DOHH2 (cell line): ENCODE results near the gene CACNA2D3.
"Not testable (repeated sequence)": the region's sequence is repeated elsewhere in the genome, so short reads cannot be mapped to it uniquely, and the experiment has no call there.

ENCODE experiments used
- H3F3A ChIP-seq: fragments of 200-600 bp; sonication (generic), shearing (Covaris generic); 2 replicates; pipeline ENCODE4 v1.6.0; 2016; ENCODE audit warnings: antibody characterized with exemption, mild to moderate bottlenecking; ENCODE audit not compliant: control insufficient read depth, insufficient read depth
- H3K27ac ChIP-seq: fragments of 200-600 bp; sonication (generic); 2 replicates; pipeline ENCODE4 v1.5.1; 2014; ENCODE audit warnings: low read depth, mild to moderate bottlenecking, low read length, moderate library complexity
- H3K27me3 ChIP-seq: fragments of 200-600 bp; sonication (generic); 2 replicates; pipeline ENCODE4 v1.6.1; 2014; ENCODE audit warnings: mild to moderate bottlenecking, low read length, mixed read lengths; ENCODE audit not compliant: control insufficient read depth
- H3K36me3 ChIP-seq: fragments of 200-600 bp; sonication (generic); 2 replicates; pipeline ENCODE4 v1.6.1; 2014; ENCODE audit warnings: mild to moderate bottlenecking, low read length, moderate library complexity, mixed read lengths; ENCODE audit not compliant: control insufficient read depth
- H3K4me1 ChIP-seq: fragments of 200-600 bp; sonication (generic); 2 replicates; pipeline ENCODE4 v1.6.1; 2014; ENCODE audit warnings: mild to moderate bottlenecking, low read length, mixed read lengths; ENCODE audit not compliant: control insufficient read depth
- H3K4me2 ChIP-seq: fragments of 200-600 bp; sonication (generic); 2 replicates; pipeline ENCODE4 v1.6.0; 2014; ENCODE audit warnings: mild to moderate bottlenecking, low read length, moderate library complexity
- H3K4me3 ChIP-seq: fragments of 200-600 bp; sonication (generic); 2 replicates; pipeline ENCODE4 v1.5.1; 2014; ENCODE audit warnings: mild to moderate bottlenecking, low read length, mixed read lengths
- H3K79me2 ChIP-seq: fragments of 200-600 bp; sonication (generic); 2 replicates; pipeline ENCODE4 v1.6.1; 2014; ENCODE audit warnings: mild to moderate bottlenecking, low read length, mixed read lengths; ENCODE audit not compliant: control insufficient read depth
- H3K9me2 ChIP-seq: fragments of 200-600 bp; sonication (generic); replicated peaks from 2 replicates; pipeline ENCODE4 v1.6.1; 2014; ENCODE audit warnings: mild to moderate bottlenecking, low read length, mixed read lengths; ENCODE audit not compliant: control insufficient read depth
- H3K9me3 ChIP-seq: fragments of 200-600 bp; sonication (generic); 2 replicates; pipeline ENCODE4 v1.6.1; 2014; ENCODE audit warnings: antibody characterized with exemption, low read length, mixed read lengths; ENCODE audit not compliant: control insufficient read depth, insufficient read depth
- H4K20me1 ChIP-seq: fragments of 200-600 bp; sonication (generic); 2 replicates; pipeline ENCODE4 v1.6.0; 2014; ENCODE audit warnings: low read depth, mild to moderate bottlenecking, antibody characterized with exemption, low read length, moderate library complexity; ENCODE audit not compliant: control insufficient read depth, insufficient read depth
- EZH2phosphoT487 ChIP-seq: fragments of 200-600 bp; sonication (generic); IDR thresholded peaks from 2 replicates; pipeline ENCODE4 v1.6.1; 2017; ENCODE audit warnings: borderline replicate concordance, mild to moderate bottlenecking, antibody characterized with exemption, low read length, moderate library complexity, mixed read lengths
- TF ChIP-seq, protein P1 (sequence below): fragments of 200-600 bp; sonication (generic); IDR thresholded peaks from one replicate; pipeline ENCODE4 v1.5.1; 2014; ENCODE audit warnings: antibody characterized with exemption, mild to moderate bottlenecking, low read depth, low read length; ENCODE audit not compliant: poor library complexity, severe bottlenecking

Gene CACNA2D3

DNA sequence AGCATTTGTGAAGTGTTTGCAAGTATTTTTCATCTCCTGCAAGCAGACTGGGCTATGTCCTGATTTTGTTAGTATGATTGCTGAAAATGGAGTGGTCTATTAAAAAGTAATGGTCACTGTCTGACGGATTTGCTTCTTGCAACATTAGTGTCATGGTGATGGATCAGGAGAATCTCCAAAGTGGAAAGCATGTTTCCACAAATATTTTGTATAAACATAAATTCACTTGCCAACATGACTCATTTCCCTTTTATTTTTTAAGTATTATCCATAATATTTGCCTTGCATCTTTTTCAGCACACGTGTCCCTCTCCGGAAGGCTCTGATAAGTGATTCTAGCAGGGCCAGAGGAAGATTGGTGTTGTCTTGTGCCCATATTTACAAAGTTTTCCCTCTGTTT, 27.4 kb upstream of the CACNA2D3 start:
- Histone ChIP-seq H3K79me2 (no peaks in the 10 kb centered on the region), H3F3A (no peaks in the 10 kb centered on the region), H3K4me1 (no peaks in the 10 kb centered on the region), H4K20me1 (no peaks in the 10 kb centered on the region), H3K27ac (no peak overlapping the region), H3K27me3 (no peaks in the 10 kb centered on the region), H3K4me2 (no peak overlapping the region), H3K9me3 (no peaks in the 10 kb centered on the region), H3K36me3 (no peaks in the 10 kb centered on the region), H3K4me3 (no peak overlapping the region), H3K9me2 (no peaks in the 10 kb centered on the region)
- TF ChIP-seq, protein P1, sequence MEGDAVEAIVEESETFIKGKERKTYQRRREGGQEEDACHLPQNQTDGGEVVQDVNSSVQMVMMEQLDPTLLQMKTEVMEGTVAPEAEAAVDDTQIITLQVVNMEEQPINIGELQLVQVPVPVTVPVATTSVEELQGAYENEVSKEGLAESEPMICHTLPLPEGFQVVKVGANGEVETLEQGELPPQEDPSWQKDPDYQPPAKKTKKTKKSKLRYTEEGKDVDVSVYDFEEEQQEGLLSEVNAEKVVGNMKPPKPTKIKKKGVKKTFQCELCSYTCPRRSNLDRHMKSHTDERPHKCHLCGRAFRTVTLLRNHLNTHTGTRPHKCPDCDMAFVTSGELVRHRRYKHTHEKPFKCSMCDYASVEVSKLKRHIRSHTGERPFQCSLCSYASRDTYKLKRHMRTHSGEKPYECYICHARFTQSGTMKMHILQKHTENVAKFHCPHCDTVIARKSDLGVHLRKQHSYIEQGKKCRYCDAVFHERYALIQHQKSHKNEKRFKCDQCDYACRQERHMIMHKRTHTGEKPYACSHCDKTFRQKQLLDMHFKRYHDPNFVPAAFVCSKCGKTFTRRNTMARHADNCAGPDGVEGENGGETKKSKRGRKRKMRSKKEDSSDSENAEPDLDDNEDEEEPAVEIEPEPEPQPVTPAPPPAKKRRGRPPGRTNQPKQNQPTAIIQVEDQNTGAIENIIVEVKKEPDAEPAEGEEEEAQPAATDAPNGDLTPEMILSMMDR = no peak
- TF ChIP-seq EZH2phosphoT487 = no peak

GRCh38 chr3:54099381-54099780, 23.0 kb upstream of the CACNA2D3 start:
- no peaks in the 10 kb centered on the region for H3K79me2 ChIP-seq
- no peaks in the 10 kb centered on the region for H4K20me1 ChIP-seq
- no peaks in the 10 kb centered on the region for H3K4me1 ChIP-seq

DNA sequence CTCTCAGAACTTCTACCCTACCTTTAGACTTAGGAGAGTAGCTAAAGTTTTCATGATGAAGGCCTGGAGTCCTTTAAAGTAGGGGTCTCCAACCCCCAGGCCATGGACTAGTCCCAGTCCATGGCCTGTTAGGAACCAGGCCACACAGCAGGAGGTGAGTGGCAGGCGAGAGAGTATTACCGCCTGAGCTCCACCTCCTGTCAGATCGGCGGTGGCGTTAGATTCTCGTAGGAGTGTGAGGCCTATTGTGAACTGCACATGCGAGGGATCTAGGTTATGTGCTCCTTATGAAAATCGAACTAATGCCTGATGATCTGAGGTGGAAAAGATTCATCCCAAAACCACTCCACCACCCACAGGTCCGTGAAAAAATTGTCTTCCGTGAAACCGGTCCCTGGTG, 18.3 kb upstream of the CACNA2D3 start:
- Histone ChIP-seq H3K4me1 (no peaks in the 10 kb centered on the region), H3K27me3 (no peaks in the 10 kb centered on the region), H3K9me3 (no peaks in the 10 kb centered on the region), H3K4me3 (no peak overlapping the region), H3K9me2 (no peaks in the 10 kb centered on the region), H3K79me2 (no peaks in the 10 kb centered on the region), H3K4me2 (no peak overlapping the region), H4K20me1 (no peaks in the 10 kb centered on the region), H3F3A (no peaks in the 10 kb centered on the region), H3K36me3 (no peaks in the 10 kb centered on the region), H3K27ac (no peak overlapping the region)
- TF ChIP-seq, protein P1 = no peak
- TF ChIP-seq EZH2phosphoT487 = no peak

More at GRCh38 chr3:54099381-54099780, 23.0 kb upstream of the CACNA2D3 start:
- Histone ChIP-seq H3K27ac (no peak overlapping the region), H3F3A (no peaks in the 10 kb centered on the region), H3K4me2 (no peak overlapping the region), H3K4me3 (no peak overlapping the region), H3K36me3 (no peaks in the 10 kb centered on the region), H3K9me3 (no peaks in the 10 kb centered on the region), H3K9me2 (no peaks in the 10 kb centered on the region), H3K27me3 (no peaks in the 10 kb centered on the region)
- TF ChIP-seq EZH2phosphoT487 = no peak
- TF ChIP-seq, protein P1 = no peak

- H3K79me2 ChIP-seq, H3K27ac ChIP-seq, H3F3A ChIP-seq, H3K9me2 ChIP-seq, H3K4me1 ChIP-seq, H3K9me3 ChIP-seq, H3K27me3 ChIP-seq, H4K20me1 ChIP-seq, H3K36me3 ChIP-seq, H3K4me3 ChIP-seq, H3K4me2 ChIP-seq: not testable (repeated sequence)
These were observed 6.2 kb upstream of the CACNA2D3 start for GRCh38 chr3:54116129-54116528.
